ENCODE results near the gene F12.

GRCh38 chr5:177392765-177393164, 16.6 kb downstream of the F12 start:
- TF ChIP-seq CTCF (IDR thresholded peaks at IDR 0.05) (no peak), EP300 (IDR thresholded peaks at IDR 0.05) (no peak)
